T-helper 2 cell treated with Interferon-gamma antibody and Interleukin-4, amounts not matched to agents 100 ng/mL and 5 ng/mL, for 36 hours (primary cell): Measurements from ENCODE around the gene SLX9. TPM values are rescaled to one million over a fixed set of nuclear protein-coding genes. Genes with fewer than 3 reads are reported as not detected.

Experiments
- intact Hi-C: fragments of 100-400 bp; cut with micrococcal nuclease; formaldehyde crosslinking; loops from one replicate; pipeline ENCODE4 v1.15.1; 2023
- total RNA-seq: library from RNA; stranded (reverse); gene quantifications from 2 replicates; pipeline ENCODE4 v1.2.3, GENCODE V29; 2022

SLX9 gene
- total RNA-seq, 1 donor from 2014 or later = 48.2 TPM

DNA sequence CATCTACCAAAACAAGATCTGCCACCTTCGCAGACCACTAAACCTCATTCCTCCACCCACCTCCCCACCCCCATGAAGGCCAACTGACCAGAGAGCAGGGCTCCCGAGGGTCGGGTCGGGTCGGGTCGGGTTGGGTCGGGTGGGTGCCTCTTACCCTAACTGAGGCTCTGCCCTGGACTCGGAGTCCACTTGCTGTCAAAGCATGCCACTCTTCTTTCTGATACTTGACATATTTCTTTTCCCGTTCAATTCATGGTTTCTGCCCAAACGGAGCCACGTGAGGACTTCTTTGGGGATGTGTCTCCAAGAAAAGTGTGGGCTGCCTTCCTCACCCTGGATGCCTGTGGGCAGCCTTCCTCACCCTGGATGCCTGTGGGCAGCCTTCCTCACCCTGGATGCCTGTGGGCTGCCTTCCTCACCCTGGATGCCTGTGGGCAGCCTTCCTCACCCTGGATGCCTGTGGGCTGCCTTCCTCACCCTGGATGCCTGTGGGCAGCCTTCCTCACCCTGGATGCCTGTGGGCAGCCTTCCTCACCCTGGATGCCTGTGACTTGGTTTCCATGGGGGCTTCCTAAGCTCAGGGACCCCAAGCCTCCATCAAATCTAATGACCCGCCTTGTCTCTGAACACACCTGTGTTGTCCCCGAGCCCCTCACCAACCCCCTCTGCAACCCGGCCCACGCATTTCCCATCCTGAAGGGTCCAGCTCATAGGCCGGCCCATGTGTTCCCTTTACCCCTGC lies 11.2 kb upstream of the SLX9 start:
- intact Hi-C loops = loop anchor here (5.0 kb wide), 1 partner anchor 149 kb away; no protein-coding TSS in a partner anchor

GRCh38 chr21:44929242-44929798 lies 10.5 kb upstream of the SLX9 start:
- intact Hi-C loops = loop anchor here (5.0 kb wide), 1 partner anchor 148 kb away; no protein-coding TSS in a partner anchor

DNA sequence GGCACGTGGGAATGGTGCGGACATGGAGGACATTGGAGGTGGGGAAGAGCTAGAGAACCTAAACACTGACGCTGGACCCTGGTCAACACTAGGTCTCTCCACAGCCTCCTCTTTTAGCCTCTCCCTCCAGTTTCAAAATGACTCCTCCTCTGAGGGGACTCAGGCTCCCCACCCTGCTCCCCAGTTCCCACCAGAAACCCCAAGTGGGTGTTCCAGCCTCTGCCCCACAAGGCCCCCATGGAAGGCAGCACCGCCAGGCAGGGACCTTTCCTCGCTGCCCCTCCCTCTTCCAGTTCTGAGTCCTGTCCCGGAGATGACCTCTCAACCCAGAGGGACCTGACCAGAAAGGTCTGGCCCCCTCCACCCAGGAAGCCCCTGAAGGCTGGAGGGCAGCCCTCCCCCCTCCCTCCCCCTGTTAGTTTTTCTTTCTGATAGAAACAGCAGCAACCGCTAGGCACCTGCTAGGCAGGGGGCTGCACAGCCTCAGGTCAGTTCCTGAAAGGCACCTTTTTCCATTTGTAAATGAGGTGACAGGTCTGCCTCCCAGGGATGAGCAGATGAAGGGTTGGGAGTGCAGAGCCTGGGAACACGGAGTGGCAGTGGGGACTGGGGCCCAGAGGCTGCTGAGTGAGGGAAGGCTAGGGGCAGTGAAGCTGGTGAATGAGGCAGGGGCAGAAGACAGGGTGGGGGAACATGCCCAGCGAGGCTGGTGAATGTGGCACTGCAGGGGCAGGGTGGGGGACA lies 9.9 kb upstream of the SLX9 start:
- intact Hi-C loops = loop anchor here (2.0 to 5.0 kb wide), 2 partner anchors 127 to 147 kb away; no protein-coding TSS in a partner anchor

- intact Hi-C loops = loop anchor here (2.0 kb wide), 1 partner anchor 128 kb away; no protein-coding TSS in a partner anchor
Observed at GRCh38 chr21:44930543-44930981, 9.3 kb upstream of the SLX9 start.

- intact Hi-C loops = loop anchor here (2.0 kb wide), 1 partner anchor 128 kb away; no protein-coding TSS in a partner anchor
Observed at GRCh38 chr21:44931137-44931500, 8.7 kb upstream of the SLX9 start.

GRCh38 chr21:44931501-44932407 lies 8.1 kb upstream of the SLX9 start:
- intact Hi-C loops = loop anchor here (1.0 to 2.0 kb wide), 3 partner anchors 17 to 129 kb away; no protein-coding TSS in a partner anchor

DNA sequence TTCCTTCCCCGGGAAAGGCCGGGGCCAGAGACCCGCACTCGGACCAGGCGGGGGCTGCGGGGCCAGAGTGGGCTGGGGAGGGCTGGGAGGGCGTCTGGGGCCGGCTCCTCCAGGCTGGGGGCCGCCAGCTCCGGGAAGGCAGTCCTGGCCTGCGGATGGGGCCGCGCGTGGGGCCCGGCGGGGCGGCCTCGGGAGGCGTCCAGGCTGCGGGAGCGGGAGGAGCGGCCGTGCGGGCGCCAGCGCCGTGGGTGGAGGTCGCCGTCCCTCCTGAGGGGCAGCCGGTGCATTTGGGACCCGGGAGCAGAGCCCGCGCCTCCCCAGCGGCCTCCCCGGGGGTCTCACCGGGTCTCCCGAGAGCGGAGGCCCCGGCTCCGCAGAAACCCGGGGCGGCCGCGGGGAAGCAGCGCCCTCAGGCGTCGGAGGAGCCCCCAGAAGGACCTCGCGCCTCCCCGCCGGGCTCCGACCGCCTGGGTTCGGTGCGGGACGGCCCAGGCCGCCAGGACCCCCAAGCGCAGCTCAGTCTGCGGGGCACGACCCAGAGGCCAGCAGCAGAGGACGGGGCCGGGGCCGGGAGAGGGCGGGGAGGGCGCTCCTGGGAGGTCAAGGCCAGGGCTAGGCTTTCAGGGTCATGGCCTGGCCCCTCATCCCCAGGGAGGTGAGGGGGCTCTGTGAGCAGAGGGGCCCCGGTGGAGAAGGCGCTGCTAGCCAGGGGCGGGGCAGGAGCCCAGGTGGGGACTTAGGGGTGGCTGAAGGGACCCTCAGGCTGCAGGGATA lies 7.2 kb upstream of the SLX9 start:
- intact Hi-C loops = loop anchor here (1.0 to 2.0 kb wide), 2 partner anchors 18 to 39 kb away; no protein-coding TSS in a partner anchor

GRCh38 chr21:44933199-44933917 lies 6.5 kb upstream of the SLX9 start:
- intact Hi-C loops = loop anchor here (2.0 kb wide), 1 partner anchor 19 kb away; no protein-coding TSS in a partner anchor

- intact Hi-C loops = loop anchor here (2.0 kb wide), 1 partner anchor 19 kb away; no protein-coding TSS in a partner anchor
Observed at GRCh38 chr21:44933918-44934260, 5.9 kb upstream of the SLX9 start.

DNA sequence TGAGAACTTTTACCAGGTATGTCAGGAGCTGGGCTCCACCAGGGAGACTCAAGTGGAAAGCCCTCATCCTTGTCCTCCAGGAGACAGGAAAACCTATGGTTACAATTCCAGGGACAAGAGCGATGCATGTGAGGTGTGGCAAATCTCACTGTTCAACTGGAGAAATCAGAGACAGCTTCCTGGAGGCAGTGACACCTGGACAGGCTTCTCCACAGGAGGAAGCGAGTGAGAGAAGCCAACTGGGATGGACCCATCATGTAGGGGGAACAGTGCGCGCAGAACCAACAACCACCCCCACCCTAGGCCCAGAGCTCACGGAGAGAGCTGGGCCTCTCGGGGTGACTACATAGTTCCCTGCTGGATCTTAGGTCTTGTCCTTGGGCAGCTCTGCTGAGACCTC lies 5.6 kb upstream of the SLX9 start:
- intact Hi-C loops = no loop called here

DNA sequence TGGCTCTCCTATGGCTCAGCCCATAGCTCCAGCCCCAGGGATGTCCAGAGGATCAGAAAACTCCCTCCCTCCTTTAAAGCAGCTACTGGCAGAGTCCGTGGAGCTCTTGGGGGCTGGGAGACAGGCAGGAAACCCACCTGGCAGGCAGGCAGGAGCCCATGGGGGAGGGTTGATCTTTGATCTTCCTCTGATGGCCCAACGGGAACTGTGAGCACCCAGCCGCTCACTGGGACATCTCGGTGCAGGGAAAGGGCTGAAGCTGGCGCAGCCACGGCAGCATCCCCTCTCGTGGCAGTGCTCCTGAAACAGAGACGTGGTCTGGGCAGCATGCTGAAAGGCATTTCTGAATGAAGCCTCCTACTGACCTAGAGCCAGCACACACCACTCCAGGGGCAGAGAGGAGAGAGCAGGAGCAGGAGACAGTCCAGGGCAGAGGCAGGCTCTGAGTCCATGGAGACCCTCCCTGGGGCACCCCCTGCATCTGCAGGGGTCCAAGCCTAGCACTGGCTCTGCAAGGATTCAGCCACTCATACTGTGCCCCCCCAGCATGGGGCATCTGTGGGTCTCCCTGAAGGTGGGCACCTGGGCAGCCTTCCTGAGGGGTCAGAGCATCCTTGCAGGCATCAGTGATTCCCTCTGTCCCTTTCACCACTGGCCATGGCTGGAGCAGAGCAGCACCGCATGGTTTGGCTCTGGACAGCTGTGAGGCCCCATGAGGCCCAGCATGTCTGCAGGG lies 4.9 kb upstream of the SLX9 start:
- intact Hi-C loops = no loop called here

DNA sequence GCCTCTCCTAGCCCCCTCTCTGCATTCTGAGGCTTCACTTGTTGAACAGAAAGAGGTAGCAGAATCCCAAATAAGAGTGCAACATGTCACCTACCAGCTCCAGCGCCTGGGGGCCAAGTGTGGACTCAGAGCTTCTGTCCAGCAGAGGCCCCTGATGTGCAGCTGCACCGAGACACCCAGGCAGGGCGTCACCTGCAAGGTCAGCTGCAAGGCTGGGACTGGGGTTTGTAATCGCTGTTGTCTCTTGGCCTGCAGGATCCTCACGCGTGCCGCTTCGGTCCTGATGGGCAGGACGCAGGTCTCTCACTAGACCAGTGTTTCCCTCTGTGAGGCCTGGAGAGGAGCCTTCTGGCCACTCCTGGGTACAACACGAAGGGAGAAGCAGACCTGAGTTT lies 4.3 kb upstream of the SLX9 start:
- intact Hi-C loops = no loop called here

- intact Hi-C loops = no loop called here
Observed at GRCh38 chr21:44938772-44939531, 877 bp upstream of the SLX9 start.

- intact Hi-C loops = loop anchor here (10.0 kb wide), 1 partner anchor 355 kb away; no protein-coding TSS in a partner anchor
Observed at GRCh38 chr21:44940116-44940631, 345 bp downstream of the SLX9 start.

GRCh38 chr21:44941567-44941966 lies 1.7 kb downstream of the SLX9 start:
- intact Hi-C loops = loop anchor here (10.0 kb wide), 1 partner anchor 353 kb away; no protein-coding TSS in a partner anchor

DNA sequence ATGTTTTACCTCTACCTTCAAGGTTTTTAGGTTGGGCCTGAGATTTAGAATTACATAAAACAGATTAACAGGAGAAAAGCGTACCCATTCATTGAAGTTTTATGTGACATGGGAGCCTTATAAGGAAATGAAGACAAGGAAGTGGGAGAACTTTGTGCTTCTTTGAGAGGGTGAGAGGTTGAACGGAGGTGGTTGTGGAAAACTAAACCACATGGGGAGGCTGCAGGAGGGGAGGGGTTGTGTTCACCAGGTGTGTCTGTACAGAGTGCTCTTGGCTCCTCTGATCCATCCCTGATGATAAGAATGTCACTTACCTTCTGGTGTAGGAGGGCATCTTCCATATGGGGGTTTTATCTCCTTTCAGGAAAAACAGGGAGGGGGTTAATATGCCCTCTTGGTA lies 2.7 kb downstream of the SLX9 start:
- intact Hi-C loops = loop anchor here (10.0 kb wide), 1 partner anchor 352 kb away; no protein-coding TSS in a partner anchor

- intact Hi-C loops = loop anchor here (10.0 kb wide), 1 partner anchor 352 kb away; no protein-coding TSS in a partner anchor
Observed at GRCh38 chr21:44943005-44943685, 3.3 kb downstream of the SLX9 start.
